Adrenal gland (tissue), 12 donors: Measurements from ENCODE around the gene NDUFS8. TPM values are rescaled to one million over a fixed set of nuclear protein-coding genes. Genes with fewer than 3 reads are reported as not detected.

Experiments used
- DNase-seq, 7 donors: peaks; one replicate each; pipeline ENCODE4 v3.0.0-alpha.2; 2019 to 2020
- H3K27ac ChIP-seq, 5 donors: fragments of 200-600 bp; sonication (generic) in 4 of 5; 1 replicate in 3 of 5; 2 replicates in 2 of 5; pipeline versions ENCODE4 v1.5.1 to v1.8.0; 2016 to 2020; ENCODE audit warnings: mild to moderate bottlenecking in 1 of 5
- H3K27me3 ChIP-seq: fragments of 200-600 bp; 2 replicates; pipeline ENCODE4 v1.8.0; 2021
- H3K36me3 ChIP-seq, 2 donors: fragments of 200-600 bp; replicated peaks in 1 of 2; 1 replicate in 1 of 2; 2 replicates in 1 of 2; pipeline versions ENCODE4 v1.5.1 to v1.8.0; 2018 to 2022
- H3K4me1 ChIP-seq, 2 donors: fragments of 200-600 bp; replicated peaks in 1 of 2; 1 replicate in 1 of 2; 2 replicates in 1 of 2; pipeline versions ENCODE4 v1.5.1 to v1.8.0; 2018 to 2021
- H3K4me3 ChIP-seq, 4 donors: fragments of 200-600 bp; sonication (generic) in 3 of 4; one replicate each; pipeline ENCODE4 v1.5.1; 2016 to 2018
- H3K9me3 ChIP-seq, 3 donors: fragments of 200-600 bp; sonication (generic) in 1 of 3; replicated peaks in 1 of 3; 1 replicate in 2 of 3; 2 replicates in 1 of 3; pipeline versions ENCODE4 v1.5.1 to v1.8.0; 2016 to 2021
- POLR2A ChIP-seq, 2 donors: fragments of 450-650 bp; IDR thresholded peaks; one replicate each; pipeline ENCODE4 v1.6.1; 2017; ENCODE audit warnings: antibody characterized with exemption in 2 of 2, mild to moderate bottlenecking in 2 of 2, moderate library complexity in 1 of 2
- WGBS, 4 donors: extraction: QIAGEN DNeasy Blood & Tissue Kit in 2 of 4; methylation state at CpG; one replicate each; pipeline versions ENCODE4 v1.1.5 to v1.1.7; 2013 to 2017; 5-methylcytosine and 5-hydroxymethylcytosine counted together
- intact Hi-C, 2 donors: fragments of 100-400 bp; cut with DNase I; formaldehyde crosslinking; loops; one replicate each; pipeline versions ENCODE4 v1.14.1 to v1.15.0; 2022 to 2023
- polyA plus RNA-seq, 3 donors: library from polyadenylated mRNA; stranded (reverse); fragments of 200-250 nt in 2 of 3; fragments of 350-450 nt in 1 of 3; fragmentation: Illumina TruSeq in 1 of 3; extraction: RNeasy Lipid Tissue Mini Kit (QIAGEN cat#74804) in 1 of 3; gene quantifications; one replicate each; pipeline ENCODE4 v1.2.3, GENCODE V29; 2013 to 2014
- total RNA-seq, 9 donors: library from RNA; depleted of rRNA in 4 of 9; stranded (reverse); fragments of >200 nt in 4 of 9; fragments of 120-200 nt in 1 of 9; fragmentation: NEBNext Ultra II Directional in 1 of 9; extraction: Animal tissue kit (Norgen Biotek cat#: 25700) in 1 of 9; gene quantifications; one replicate each; pipeline versions ENCODE4 v1.1.0 to v1.2.4, GENCODE V29; 2013 to 2023
- TF ChIP-seq, protein P1 (sequence below), 6 experiments: fragments of 450-650 bp in 4 of 6; fragments of 200-600 bp in 2 of 6; sonication (generic) in 1 of 6; IDR thresholded peaks; 1 replicate in 5 of 6; 2 replicates in 1 of 6; pipeline versions ENCODE4 v1.5.1 to v1.8.0; 2016 to 2021; ENCODE audit warnings: antibody characterized with exemption in 6 of 6, mild to moderate bottlenecking in 2 of 6, moderate library complexity in 1 of 6
- donor health status: healthy with polysubstance abuse.
- donor health status: Bipolar disorder and iron deficiency.
- donor health status: DM: yes; HTN: yes; CAD: no.
- donor health status: DM: no; HTN: no; CAD: no.
- donor health status: DM: no; HTN: no; CAD: no.
- donor health status: DM: yes; HTN: yes; CAD: no.

Gene NDUFS8
- total and polyA plus RNA-seq, 12 donors = 199 to 1,037 (median 520) TPM

DNA sequence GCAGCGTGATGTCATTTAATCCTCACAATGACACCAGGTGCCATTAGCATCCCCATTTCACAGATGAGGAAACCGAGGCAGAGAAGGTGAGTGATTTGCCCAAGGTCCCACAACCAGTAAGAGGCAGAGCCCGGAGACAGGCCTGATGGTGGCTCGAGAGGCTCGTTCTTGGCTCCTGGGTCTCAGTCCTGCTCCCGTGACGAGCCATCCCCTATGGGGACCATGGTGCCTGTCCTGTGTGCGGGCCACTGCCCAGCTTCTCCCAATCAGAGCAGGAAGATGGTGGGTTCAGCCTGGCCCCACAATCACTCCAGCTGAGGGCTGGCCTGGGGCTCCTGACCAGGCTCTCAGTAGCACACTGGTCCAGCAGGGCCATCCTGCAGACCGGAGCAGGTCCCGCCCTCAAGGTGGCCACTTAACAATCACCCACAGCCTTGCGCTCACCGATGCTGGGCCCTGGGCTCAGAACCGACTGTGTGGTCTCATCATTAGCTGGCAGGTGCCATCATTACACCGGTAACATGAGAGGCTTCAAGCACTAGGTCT is 16.8 kb upstream of the NDUFS8 start:
- H3K9me3 ChIP-seq = no peaks in the 10 kb centered on the region
- DNase-seq = peak in 1 of 7 donors; percentile 29
- no peaks in the 10 kb centered on the region for H3K36me3 ChIP-seq
- no peak overlapping the region for H3K4me3 ChIP-seq
- peak overlapping the region; percentile 23 to 99 (median 88) for H3K27ac ChIP-seq
- TF ChIP-seq, protein P1, sequence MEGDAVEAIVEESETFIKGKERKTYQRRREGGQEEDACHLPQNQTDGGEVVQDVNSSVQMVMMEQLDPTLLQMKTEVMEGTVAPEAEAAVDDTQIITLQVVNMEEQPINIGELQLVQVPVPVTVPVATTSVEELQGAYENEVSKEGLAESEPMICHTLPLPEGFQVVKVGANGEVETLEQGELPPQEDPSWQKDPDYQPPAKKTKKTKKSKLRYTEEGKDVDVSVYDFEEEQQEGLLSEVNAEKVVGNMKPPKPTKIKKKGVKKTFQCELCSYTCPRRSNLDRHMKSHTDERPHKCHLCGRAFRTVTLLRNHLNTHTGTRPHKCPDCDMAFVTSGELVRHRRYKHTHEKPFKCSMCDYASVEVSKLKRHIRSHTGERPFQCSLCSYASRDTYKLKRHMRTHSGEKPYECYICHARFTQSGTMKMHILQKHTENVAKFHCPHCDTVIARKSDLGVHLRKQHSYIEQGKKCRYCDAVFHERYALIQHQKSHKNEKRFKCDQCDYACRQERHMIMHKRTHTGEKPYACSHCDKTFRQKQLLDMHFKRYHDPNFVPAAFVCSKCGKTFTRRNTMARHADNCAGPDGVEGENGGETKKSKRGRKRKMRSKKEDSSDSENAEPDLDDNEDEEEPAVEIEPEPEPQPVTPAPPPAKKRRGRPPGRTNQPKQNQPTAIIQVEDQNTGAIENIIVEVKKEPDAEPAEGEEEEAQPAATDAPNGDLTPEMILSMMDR (IDR thresholded peaks at IDR 0.05) = no peak
- TF ChIP-seq POLR2A (IDR thresholded peaks at IDR 0.05) = no peak
- H3K4me1 ChIP-seq = peaks cover 60 to 83% of the 10 kb centered on the region in 2 donors
- WGBS, 4 donors = 85 to 94% (median 93%) methylated on average over 4 to 14 of the region's 14 CpGs
- H3K27me3 ChIP-seq = no peaks in the 10 kb centered on the region
- intact Hi-C loops = loop anchor here in 1 of 2 donors (10.0 kb wide), 1 partner anchor 191 kb away; no protein-coding TSS in a partner anchor

DNA sequence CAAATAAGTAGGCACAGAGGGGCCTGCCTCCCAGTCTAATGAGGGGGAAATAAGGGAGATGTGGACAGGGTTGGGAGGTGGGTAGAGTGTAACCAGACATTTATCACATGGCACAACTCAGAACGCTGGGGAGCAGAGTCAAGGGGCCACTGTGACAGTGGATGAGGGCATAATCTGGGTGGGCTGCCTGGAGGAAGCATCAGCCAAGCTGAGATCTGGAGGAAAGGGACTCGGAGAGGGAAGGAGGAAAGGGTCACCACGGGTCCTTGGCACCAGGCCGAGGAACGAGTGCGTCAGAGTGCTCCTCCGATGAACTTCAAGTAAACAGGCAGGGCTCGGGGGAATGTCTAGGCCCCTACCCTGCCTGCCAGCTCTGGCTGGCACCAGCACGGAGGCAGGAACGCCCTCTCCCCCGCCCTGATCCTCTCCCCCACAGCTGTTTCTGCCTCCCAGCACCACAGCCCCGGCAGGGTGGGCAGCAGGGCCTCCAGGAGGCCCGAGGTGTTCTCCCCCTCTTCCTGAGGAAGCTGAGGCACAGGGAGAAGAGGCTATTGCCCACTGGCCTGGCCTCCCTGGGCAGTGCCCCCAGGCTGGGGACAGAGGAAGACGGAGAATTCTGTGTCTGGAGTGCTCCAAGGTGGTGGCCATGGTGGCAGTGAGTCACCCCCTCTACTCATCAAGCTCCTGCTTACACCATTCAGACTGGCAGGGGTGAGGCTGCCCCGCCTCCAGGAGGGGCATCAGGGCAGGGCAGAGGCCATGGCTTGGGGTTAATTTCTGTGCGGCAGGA is 16.1 kb upstream of the NDUFS8 start:
- H3K27ac ChIP-seq = peak overlapping the region; percentile 23 to 99 (median 88)

GRCh38 chr11:68014947-68015447 is 15.5 kb upstream of the NDUFS8 start:
- Histone ChIP-seq H3K9me3 (no peaks in the 10 kb centered on the region), H3K4me1 (peaks cover 50 to 72% of the 10 kb centered on the region in 2 donors), H3K27ac (peak overlapping the region; percentile 23 to 99 (median 88)), H3K4me3 (no peak overlapping the region), H3K36me3 (no peaks in the 10 kb centered on the region), H3K27me3 (no peaks in the 10 kb centered on the region)
- intact Hi-C loops = loop anchor here in 1 of 2 donors (10.0 kb wide), 1 partner anchor 190 kb away; no protein-coding TSS in a partner anchor
- 83 to 84% methylated on average over 19 of the region's 19 CpGs; no CpG with 5 or more reads in 2 of the 4 donors for WGBS, 4 donors
- TF ChIP-seq POLR2A (IDR thresholded peaks at IDR 0.05) = no peak
- TF ChIP-seq, protein P1 (IDR thresholded peaks at IDR 0.05) = no peak
- DNase-seq = no peak

More for the DNA sequence above, 16.1 kb upstream of the NDUFS8 start:
- intact Hi-C loops = loop anchor here in 1 of 2 donors (10.0 kb wide), 1 partner anchor 190 kb away; no protein-coding TSS in a partner anchor
- DNase-seq = peak; percentile 83 to 96 (median 92)
- Histone ChIP-seq H3K36me3 (no peaks in the 10 kb centered on the region), H3K4me3 (peak overlapping the region in 1 of 4 donors; percentile 14), H3K9me3 (no peaks in the 10 kb centered on the region), H3K27me3 (no peaks in the 10 kb centered on the region), H3K4me1 (peaks cover 56 to 77% of the 10 kb centered on the region in 2 donors)
- TF ChIP-seq, protein P1 (IDR thresholded peaks at IDR 0.05) = no peak
- peak in 1 of 2 donors; percentile 60 for TF ChIP-seq POLR2A (IDR thresholded peaks at IDR 0.05)
- WGBS, 4 donors = 20 to 27% (median 25%) methylated on average over 10 to 16 of the region's 16 CpGs

DNA sequence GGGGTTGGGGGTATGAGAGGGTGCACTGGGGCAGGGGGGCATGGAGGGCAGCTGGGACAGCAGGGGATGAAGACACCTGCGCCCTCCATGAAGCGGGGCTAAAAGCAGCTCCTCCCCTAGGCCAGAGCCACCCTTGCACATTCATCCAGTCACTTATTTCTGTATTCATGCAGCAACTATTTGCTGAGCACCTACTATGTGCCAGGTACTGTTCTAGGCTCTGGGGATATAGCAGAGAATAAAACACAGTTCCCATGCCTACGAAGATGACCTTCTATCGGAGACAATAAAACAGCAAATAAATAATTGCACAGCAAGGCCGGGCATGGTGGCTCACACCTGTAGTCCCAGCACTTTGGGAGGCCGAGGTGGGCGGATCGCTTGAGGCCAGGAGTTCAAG is 15.0 kb upstream of the NDUFS8 start:
- 87 to 93% (median 91%) methylated on average over 5 to 8 of the region's 8 CpGs for WGBS, 4 donors
- no peak for TF ChIP-seq POLR2A (IDR thresholded peaks at IDR 0.05)
- TF ChIP-seq, protein P1 (IDR thresholded peaks at IDR 0.05) = no peak
- H3K4me1 ChIP-seq = peaks cover 45 to 72% of the 10 kb centered on the region in 2 donors
- no peaks in the 10 kb centered on the region for H3K36me3 ChIP-seq
- no peaks in the 10 kb centered on the region for H3K27me3 ChIP-seq
- H3K4me3 ChIP-seq = no peak overlapping the region
- H3K27ac ChIP-seq = peak overlapping the region in 1 of 5 donors; percentile 99
- H3K9me3 ChIP-seq = no peaks in the 10 kb centered on the region
- DNase-seq = no peak
- intact Hi-C loops = loop anchor here in 1 of 2 donors (10.0 kb wide), 1 partner anchor 189 kb away; no protein-coding TSS in a partner anchor
